Measurements from ENCODE around the gene EPG5. TPM values are rescaled to one million over a fixed set of nuclear protein-coding genes. Genes with fewer than 3 reads are reported as not detected.
"Not testable (repeated sequence)": the region's sequence is repeated elsewhere in the genome, so short reads cannot be mapped to it uniquely, and the experiment has no call there.

The EPG5 gene
- total RNA-seq, 1 donor from 2014 or later = 38.5 TPM

DNA sequence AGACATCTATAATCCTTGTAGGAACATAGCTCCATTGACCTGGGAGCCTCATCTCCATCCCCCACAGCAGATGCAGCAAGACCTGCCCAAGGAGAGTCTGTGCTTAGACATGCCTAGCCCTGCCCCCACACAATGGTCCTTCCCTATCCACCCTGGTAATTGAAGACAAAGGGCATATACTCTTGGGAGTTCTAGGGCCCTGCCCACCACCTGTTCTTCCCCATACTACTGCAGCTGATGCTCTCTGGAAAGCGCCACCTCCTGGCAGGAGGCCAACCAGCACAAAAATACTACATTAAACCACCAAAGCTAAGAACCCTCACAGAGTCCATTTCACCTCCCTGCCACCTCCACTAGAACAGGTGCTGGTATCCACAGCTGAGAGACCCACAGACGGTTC, 160.0 kb downstream of the EPG5 start:
- H3K4me3 ChIP-seq; H3K9me3 ChIP-seq; H3K4me1 ChIP-seq; DNase-seq; H3K27me3 ChIP-seq; H3K36me3 ChIP-seq; H3K27ac ChIP-seq; ATAC-seq; intact Hi-C loops (cut with DNase I): not testable (repeated sequence)
- TF ChIP-seq, protein P1, sequence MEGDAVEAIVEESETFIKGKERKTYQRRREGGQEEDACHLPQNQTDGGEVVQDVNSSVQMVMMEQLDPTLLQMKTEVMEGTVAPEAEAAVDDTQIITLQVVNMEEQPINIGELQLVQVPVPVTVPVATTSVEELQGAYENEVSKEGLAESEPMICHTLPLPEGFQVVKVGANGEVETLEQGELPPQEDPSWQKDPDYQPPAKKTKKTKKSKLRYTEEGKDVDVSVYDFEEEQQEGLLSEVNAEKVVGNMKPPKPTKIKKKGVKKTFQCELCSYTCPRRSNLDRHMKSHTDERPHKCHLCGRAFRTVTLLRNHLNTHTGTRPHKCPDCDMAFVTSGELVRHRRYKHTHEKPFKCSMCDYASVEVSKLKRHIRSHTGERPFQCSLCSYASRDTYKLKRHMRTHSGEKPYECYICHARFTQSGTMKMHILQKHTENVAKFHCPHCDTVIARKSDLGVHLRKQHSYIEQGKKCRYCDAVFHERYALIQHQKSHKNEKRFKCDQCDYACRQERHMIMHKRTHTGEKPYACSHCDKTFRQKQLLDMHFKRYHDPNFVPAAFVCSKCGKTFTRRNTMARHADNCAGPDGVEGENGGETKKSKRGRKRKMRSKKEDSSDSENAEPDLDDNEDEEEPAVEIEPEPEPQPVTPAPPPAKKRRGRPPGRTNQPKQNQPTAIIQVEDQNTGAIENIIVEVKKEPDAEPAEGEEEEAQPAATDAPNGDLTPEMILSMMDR (IDR thresholded peaks at IDR 0.05) = peak; percentile 21

DNA sequence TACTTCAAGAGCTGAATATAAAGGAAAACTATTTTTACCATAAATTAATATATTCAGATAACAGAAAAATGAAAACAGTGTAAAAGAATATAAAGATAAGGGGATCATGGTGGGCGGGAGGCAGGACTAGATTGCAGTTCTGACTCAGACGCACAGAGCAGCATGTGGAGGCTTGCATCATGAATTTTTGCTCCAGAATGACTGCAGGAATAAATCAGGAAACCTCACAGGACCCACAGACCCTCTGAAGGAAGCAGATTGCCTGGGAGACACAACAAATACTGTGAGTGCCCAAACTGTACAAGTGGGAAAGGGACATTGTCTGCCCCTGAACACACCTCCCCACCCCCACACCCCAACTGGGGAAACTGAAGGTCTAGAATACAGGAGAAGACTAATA, 160.9 kb downstream of the EPG5 start:
- DNase-seq (no peak), ATAC-seq (no peak)
- Histone ChIP-seq H3K9me3 (no peaks in the 10 kb centered on the region), H3K27ac (no peak overlapping the region), H3K27me3 (no peaks in the 10 kb centered on the region), H3K36me3 (no peaks in the 10 kb centered on the region), H3K4me1 (no peaks in the 10 kb centered on the region), H3K4me3 (no peak overlapping the region)
- TF ChIP-seq, protein P1 (IDR thresholded peaks at IDR 0.05) = no peak
- intact Hi-C loops (cut with DNase I) = no loop called here

DNA sequence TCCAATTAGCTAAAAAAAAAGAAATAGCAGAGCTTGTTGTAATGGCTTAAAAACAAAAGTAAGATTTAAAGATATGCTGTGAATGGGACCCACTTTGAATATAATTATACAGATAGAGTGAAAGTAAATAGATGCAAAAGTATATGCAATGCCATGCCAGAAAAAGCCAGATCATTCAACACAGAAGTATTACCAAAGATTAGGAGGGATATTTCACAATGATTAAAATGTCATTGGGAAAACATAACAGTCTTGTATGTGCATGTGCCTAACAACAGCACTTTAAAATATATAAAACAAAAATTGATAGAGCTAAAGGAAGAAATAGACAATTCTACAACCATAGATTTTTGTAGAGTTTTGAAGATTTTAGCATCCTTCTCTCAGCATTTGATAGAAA, 161.6 kb downstream of the EPG5 start:
- Histone ChIP-seq H3K4me1 (no peaks in the 10 kb centered on the region), H3K4me3 (no peak overlapping the region), H3K27me3 (no peaks in the 10 kb centered on the region), H3K36me3 (no peaks in the 10 kb centered on the region), H3K9me3 (no peaks in the 10 kb centered on the region), H3K27ac (no peak overlapping the region)
- intact Hi-C loops (cut with DNase I) = no loop called here
- DNase-seq = no peak
- ATAC-seq = no peak
- TF ChIP-seq, protein P1 (IDR thresholded peaks at IDR 0.05) = no peak

DNA sequence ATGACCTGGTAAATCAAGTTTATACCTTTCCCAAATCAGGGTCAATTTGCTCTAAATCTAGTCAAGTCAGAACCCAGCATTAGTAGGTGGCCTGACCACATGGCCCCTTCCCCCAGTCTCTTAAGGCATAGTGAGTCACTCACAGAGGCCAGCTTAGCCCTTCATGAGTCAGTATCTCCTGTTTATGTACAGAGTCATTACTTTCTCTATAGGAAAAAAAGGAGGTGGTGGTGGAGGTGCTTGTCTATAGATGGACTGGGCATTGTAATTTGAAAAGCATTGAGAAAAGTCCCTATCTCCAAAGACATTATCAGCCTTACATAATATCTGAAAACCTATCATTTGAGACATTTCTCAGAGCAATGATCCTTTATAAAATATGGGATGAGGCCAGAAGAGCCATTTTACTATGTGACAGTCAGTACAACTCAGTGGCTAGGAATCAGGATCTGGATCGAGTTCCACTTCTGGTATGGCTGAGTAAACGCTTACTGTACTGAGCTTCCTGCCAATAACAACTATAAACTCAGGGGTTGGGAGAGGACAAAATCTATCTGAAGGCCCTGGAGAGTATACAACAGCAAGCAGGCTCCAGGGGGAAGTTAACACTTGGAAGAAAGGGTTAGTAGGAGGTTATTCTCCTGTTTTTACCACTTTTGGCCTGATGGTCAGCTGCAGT, 164.2 kb downstream of the EPG5 start:
- DNase-seq (no peak), ATAC-seq (no peak)
- Histone ChIP-seq H3K4me3 (no peak overlapping the region), H3K4me1 (no peaks in the 10 kb centered on the region), H3K9me3 (no peaks in the 10 kb centered on the region), H3K27ac (no peak overlapping the region), H3K36me3 (no peaks in the 10 kb centered on the region), H3K27me3 (no peaks in the 10 kb centered on the region)
- intact Hi-C loops (cut with DNase I) = no loop called here
- TF ChIP-seq, protein P1 (IDR thresholded peaks at IDR 0.05) = no peak

DNA sequence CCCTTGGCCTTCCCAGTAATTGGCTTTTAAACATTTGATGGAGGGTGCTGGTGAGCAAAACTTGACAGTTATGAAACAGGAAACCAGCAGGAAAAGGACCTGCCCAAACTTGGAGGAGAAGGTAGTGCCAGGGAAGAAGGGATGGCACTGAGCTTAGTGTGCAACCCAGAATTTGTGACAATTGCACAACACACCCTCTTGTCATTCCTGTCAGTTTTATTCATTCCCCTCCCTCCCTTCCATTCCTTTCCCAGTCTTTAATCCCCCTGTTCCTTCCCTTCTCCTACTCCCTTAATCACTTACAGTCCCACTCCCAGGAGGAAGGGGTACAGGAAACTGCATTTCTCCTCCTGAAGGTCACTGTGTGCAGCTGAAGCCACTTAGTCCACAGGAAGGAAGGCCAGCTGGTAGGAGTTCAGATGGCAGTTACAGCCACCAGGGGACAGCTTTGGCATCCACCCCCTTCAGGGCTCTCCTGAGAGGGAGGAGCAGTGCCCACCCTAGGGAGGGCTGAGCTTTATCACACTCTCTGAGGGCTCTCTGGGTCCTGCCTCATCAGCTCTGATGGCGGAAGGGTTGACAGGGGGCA, 165.6 kb downstream of the EPG5 start:
- TF ChIP-seq, protein P1 (IDR thresholded peaks at IDR 0.05) = no peak
- Histone ChIP-seq H3K4me3 (no peak overlapping the region), H3K36me3 (no peaks in the 10 kb centered on the region), H3K9me3 (no peaks in the 10 kb centered on the region), H3K27ac (no peak overlapping the region), H3K4me1 (no peaks in the 10 kb centered on the region), H3K27me3 (no peaks in the 10 kb centered on the region)
- ATAC-seq (no peak), DNase-seq (no peak)
- intact Hi-C loops (cut with DNase I) = no loop called here

Other genes with a start within 250 kb of the EPG5 start
- gene SLC14A1, start 243.1 kb downstream of the EPG5 start, total RNA-seq = 6.0 TPM
- gene SIGLEC15, start 141.7 kb downstream of the EPG5 start, total RNA-seq = 0.32 TPM
- gene PSTPIP2, start 104.9 kb upstream of the EPG5 start, total RNA-seq = 9.8 TPM
- 254 TPM for gene ATP5F1A, start 131.0 kb upstream of the EPG5 start, total RNA-seq
- 17.1 TPM for gene HAUS1, start 137.1 kb upstream of the EPG5 start, total RNA-seq